ENCODE measurements around the gene TRPM2. TPM values are rescaled to one million over a fixed set of nuclear protein-coding genes. Genes with fewer than 3 reads are reported as not detected.

TRPM2 gene
- polyA plus RNA-seq, 4 donors = 0.89 to 2.7 (median 2.3) TPM

DNA sequence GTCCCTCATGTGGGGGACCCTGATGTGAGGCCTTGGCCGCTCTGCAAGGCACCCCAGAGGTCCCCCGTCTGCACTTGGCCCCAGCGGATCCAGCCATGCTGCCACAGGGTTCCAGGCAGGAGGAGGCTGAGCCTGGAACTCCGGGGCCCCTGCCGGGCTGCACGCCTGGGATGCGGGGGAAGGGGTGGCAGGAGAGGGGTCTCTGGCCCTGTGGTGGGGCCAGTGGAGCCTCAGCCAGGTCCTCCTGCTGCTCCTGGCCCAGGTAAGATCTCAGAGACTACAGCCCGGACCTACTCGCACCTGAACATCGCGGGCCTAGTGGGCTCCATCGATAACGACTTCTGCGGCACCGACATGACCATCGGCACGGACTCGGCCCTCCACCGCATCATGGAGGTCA is 40.7 kb upstream of the TRPM2 start:
- DNase-seq (no peak), FAIRE-seq (no peak)
- no peak overlapping the region for H3K4me3 ChIP-seq (ENCODE audit: low read depth in 1 of 3, low read length in 3 of 3)
- no peaks in the 10 kb centered on the region for H3K27me3 ChIP-seq (ENCODE audit: control insufficient read depth in 3 of 3, insufficient read depth in 3 of 3, low read length in 3 of 3)
- H3K27ac ChIP-seq (ENCODE audit: low read depth in 1 of 3, low read length in 2 of 3) = no peak overlapping the region
- H3K9me3 ChIP-seq (ENCODE audit: control insufficient read depth in 2 of 2, insufficient read depth in 1 of 2, low read depth in 1 of 2, low read length in 1 of 2) = no peaks in the 10 kb centered on the region
- WGBS, 3 donors = 96 to 98% (median 97%) methylated on average over 17 to 19 of the region's 19 CpGs
- H3K4me1 ChIP-seq (ENCODE audit: control insufficient read depth in 3 of 3, insufficient read depth in 2 of 3, low read depth in 1 of 3, low read length in 2 of 3) = no peaks in the 10 kb centered on the region
- H3K36me3 ChIP-seq (ENCODE audit: control insufficient read depth in 3 of 3, insufficient read depth in 2 of 3, low read depth in 1 of 3, low read length in 3 of 3) = peaks cover 20 to 99% (median 28%) of the 10 kb centered on the region in 3 donors

DNA sequence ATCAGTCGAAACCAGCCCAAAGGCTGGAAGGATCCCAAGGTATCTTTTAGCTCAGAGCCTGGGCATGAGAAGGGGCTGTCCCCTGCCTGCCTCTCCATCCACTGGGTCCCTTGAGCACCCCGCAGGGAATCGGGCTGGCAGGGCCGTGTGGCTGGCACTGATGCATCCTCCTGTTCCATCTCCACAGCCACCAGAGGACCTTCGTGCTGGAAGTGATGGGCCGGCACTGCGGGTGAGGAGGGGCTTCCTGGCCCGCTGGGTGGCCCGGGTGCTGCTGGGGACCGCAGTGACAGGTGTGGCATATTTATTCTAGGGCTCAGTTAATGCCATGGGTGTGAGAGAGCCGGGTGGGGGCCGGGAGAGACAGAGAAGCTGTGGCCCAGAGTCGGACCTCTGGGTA is 40.0 kb upstream of the TRPM2 start:
- WGBS, 3 donors = 88 to 94% (median 93%) methylated on average over 12 to 13 of the region's 13 CpGs

DNA sequence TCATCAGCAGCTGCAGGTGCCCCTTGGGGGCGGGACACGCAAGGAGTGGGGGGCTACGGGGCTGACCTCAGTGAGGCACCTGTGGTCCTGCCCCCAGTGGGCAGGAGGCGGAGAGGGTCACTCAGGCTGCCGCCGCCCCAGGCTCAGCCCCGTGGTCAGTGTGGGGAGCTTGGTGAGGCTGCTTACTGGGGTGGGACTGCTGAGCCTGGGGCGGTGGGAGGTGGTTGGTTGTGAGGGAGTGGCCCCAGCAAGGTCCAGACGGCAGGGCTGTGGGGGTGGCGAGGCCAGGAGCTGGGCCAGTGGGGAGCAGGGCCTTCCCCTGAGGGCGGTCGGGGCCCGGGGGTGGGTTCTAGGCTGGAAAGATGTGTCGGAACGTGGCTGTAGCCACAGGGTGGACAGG is 39.3 kb upstream of the TRPM2 start:
- H3K27ac ChIP-seq (ENCODE audit: low read depth in 1 of 3, low read length in 2 of 3) = no peak overlapping the region
- no peaks in the 10 kb centered on the region for H3K4me1 ChIP-seq (ENCODE audit: control insufficient read depth in 3 of 3, insufficient read depth in 2 of 3, low read depth in 1 of 3, low read length in 2 of 3)
- H3K9me3 ChIP-seq (ENCODE audit: control insufficient read depth in 2 of 2, insufficient read depth in 1 of 2, low read depth in 1 of 2, low read length in 1 of 2) = no peaks in the 10 kb centered on the region
- DNase-seq (no peak), FAIRE-seq (no peak)
- peaks cover 20 to 100% (median 36%) of the 10 kb centered on the region in 3 donors for H3K36me3 ChIP-seq (ENCODE audit: control insufficient read depth in 3 of 3, insufficient read depth in 2 of 3, low read depth in 1 of 3, low read length in 3 of 3)
- WGBS, 3 donors = 89 to 97% (median 91%) methylated on average over 14 to 15 of the region's 15 CpGs
- H3K4me3 ChIP-seq (ENCODE audit: low read depth in 1 of 3, low read length in 3 of 3) = no peak overlapping the region
- no peaks in the 10 kb centered on the region for H3K27me3 ChIP-seq (ENCODE audit: control insufficient read depth in 3 of 3, insufficient read depth in 3 of 3, low read length in 3 of 3)

More for the DNA sequence above, 40.0 kb upstream of the TRPM2 start:
- Histone ChIP-seq H3K9me3 (ENCODE audit: control insufficient read depth in 2 of 2, insufficient read depth in 1 of 2, low read depth in 1 of 2, low read length in 1 of 2) (no peaks in the 10 kb centered on the region), H3K4me1 (ENCODE audit: control insufficient read depth in 3 of 3, insufficient read depth in 2 of 3, low read depth in 1 of 3, low read length in 2 of 3) (no peaks in the 10 kb centered on the region), H3K36me3 (ENCODE audit: control insufficient read depth in 3 of 3, insufficient read depth in 2 of 3, low read depth in 1 of 3, low read length in 3 of 3) (peaks cover 20 to 99% (median 32%) of the 10 kb centered on the region in 3 donors), H3K4me3 (ENCODE audit: low read depth in 1 of 3, low read length in 3 of 3) (no peak overlapping the region), H3K27me3 (ENCODE audit: control insufficient read depth in 3 of 3, insufficient read depth in 3 of 3, low read length in 3 of 3) (no peaks in the 10 kb centered on the region), H3K27ac (ENCODE audit: low read depth in 1 of 3, low read length in 2 of 3) (no peak overlapping the region)
- FAIRE-seq (no peak), DNase-seq (no peak)

DNA sequence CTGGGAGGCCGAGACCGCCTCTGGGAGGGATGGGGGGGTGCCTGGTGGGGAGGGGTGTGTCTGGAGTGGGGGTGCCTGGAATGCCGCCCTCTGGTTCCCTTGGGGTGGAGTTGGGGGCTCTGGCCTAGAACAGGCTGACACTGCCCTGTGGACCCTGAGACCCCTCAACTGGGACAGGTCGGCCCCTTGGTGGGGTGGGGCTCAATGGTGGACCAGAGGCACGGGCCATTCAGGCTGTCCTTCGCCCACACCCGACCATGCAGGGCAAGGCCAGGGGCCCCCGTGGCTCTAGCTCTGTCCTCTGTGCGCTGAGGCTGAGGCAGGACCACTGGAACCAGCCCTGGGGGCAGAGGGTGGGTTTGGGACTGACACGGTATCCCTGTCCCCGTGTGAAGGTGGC is 38.9 kb upstream of the TRPM2 start:
- FAIRE-seq (no peak), DNase-seq (no peak)
- Histone ChIP-seq H3K9me3 (ENCODE audit: control insufficient read depth in 2 of 2, insufficient read depth in 1 of 2, low read depth in 1 of 2, low read length in 1 of 2) (no peaks in the 10 kb centered on the region), H3K27ac (ENCODE audit: low read depth in 1 of 3, low read length in 2 of 3) (no peak overlapping the region), H3K4me1 (ENCODE audit: control insufficient read depth in 3 of 3, insufficient read depth in 2 of 3, low read depth in 1 of 3, low read length in 2 of 3) (no peaks in the 10 kb centered on the region), H3K4me3 (ENCODE audit: low read depth in 1 of 3, low read length in 3 of 3) (no peak overlapping the region), H3K36me3 (ENCODE audit: control insufficient read depth in 3 of 3, insufficient read depth in 2 of 3, low read depth in 1 of 3, low read length in 3 of 3) (peaks cover 20 to 100% (median 39%) of the 10 kb centered on the region in 3 donors), H3K27me3 (ENCODE audit: control insufficient read depth in 3 of 3, insufficient read depth in 3 of 3, low read length in 3 of 3) (no peaks in the 10 kb centered on the region)
- 89 to 93% (median 92%) methylated on average over 9 to 11 of the region's 11 CpGs for WGBS, 3 donors

DNA sequence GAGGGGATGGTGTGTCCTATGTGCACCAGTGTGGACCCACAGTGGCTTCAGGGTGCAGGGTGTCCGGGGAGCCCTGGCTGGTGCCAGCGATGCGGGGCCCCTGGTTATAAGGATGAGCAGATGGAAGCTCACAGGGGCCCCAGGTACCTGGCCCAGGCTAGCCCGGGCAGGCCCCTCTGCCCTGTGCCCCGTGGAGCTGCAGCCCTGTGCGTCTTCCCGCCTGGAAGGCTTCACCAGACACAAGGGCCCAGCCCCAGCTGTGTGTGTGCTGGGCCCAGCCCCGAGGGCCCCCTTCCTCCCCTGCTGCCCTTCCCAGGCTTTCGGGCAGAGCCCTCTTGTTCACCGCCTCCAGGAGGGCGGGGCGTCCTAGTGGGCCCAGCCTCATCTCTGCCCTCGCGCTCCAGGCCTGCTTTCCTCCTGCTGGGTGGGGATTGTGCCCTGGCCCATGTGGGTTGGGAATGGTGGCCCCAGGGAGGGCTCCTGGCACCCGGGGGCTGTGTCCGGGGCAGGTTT is 37.7 kb upstream of the TRPM2 start:
- no peaks in the 10 kb centered on the region for H3K9me3 ChIP-seq (ENCODE audit: control insufficient read depth in 2 of 2, insufficient read depth in 1 of 2, low read depth in 1 of 2, low read length in 1 of 2)
- no peak for FAIRE-seq
- 85 to 93% (median 89%) methylated on average over 14 to 16 of the region's 16 CpGs for WGBS, 3 donors
- H3K4me3 ChIP-seq (ENCODE audit: low read depth in 1 of 3, low read length in 3 of 3) = no peak overlapping the region
- H3K36me3 ChIP-seq (ENCODE audit: control insufficient read depth in 3 of 3, insufficient read depth in 2 of 3, low read depth in 1 of 3, low read length in 3 of 3) = peaks cover 24 to 99% (median 42%) of the 10 kb centered on the region in 3 donors
- no peaks in the 10 kb centered on the region for H3K27me3 ChIP-seq (ENCODE audit: control insufficient read depth in 3 of 3, insufficient read depth in 3 of 3, low read length in 3 of 3)
- DNase-seq = no peak
- no peaks in the 10 kb centered on the region for H3K4me1 ChIP-seq (ENCODE audit: control insufficient read depth in 3 of 3, insufficient read depth in 2 of 3, low read depth in 1 of 3, low read length in 2 of 3)
- H3K27ac ChIP-seq (ENCODE audit: low read depth in 1 of 3, low read length in 2 of 3) = no peak overlapping the region

DNA sequence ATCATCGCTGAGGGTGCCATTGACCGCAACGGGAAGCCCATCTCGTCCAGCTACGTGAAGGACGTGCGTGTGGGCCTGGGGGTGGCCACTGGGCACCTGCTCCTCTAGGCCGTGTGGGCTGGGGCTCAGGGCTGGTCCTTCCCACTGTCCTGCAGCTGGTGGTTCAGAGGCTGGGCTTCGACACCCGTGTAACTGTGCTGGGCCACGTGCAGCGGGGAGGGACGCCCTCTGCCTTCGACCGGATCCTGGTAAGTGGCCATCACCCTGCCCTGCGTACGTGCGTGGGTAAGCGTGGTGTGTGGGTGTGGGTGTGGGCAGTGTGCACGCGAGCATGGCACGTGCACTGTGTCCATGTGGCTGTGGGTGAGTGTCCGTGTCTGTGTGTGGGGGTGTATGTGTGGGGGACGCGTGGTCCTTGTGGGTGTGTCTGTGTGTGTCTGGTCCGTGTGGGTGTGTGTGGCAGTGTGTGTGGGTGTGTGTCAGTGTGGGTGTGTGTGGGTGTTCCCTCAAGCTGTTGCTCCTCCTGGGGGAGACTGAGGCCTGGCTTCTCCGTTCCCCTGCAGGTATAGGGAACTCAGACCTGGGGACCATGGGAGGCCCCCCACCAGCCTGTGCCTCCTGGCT is 37.0 kb upstream of the TRPM2 start:
- Histone ChIP-seq H3K4me1 (ENCODE audit: control insufficient read depth in 3 of 3, insufficient read depth in 2 of 3, low read depth in 1 of 3, low read length in 2 of 3) (no peaks in the 10 kb centered on the region), H3K9me3 (ENCODE audit: control insufficient read depth in 2 of 2, insufficient read depth in 1 of 2, low read depth in 1 of 2, low read length in 1 of 2) (no peaks in the 10 kb centered on the region), H3K36me3 (ENCODE audit: control insufficient read depth in 3 of 3, insufficient read depth in 2 of 3, low read depth in 1 of 3, low read length in 3 of 3) (peaks cover 26 to 98% (median 37%) of the 10 kb centered on the region in 3 donors), H3K27me3 (ENCODE audit: control insufficient read depth in 3 of 3, insufficient read depth in 3 of 3, low read length in 3 of 3) (no peaks in the 10 kb centered on the region), H3K27ac (ENCODE audit: low read depth in 1 of 3, low read length in 2 of 3) (no peak overlapping the region), H3K4me3 (ENCODE audit: low read depth in 1 of 3, low read length in 3 of 3) (no peak overlapping the region)
- no peak for DNase-seq
- WGBS, 3 donors = 90 to 94% (median 92%) methylated on average over 26 to 27 of the region's 27 CpGs
- FAIRE-seq = no peak

- Histone ChIP-seq H3K36me3 (ENCODE audit: control insufficient read depth in 3 of 3, insufficient read depth in 2 of 3, low read depth in 1 of 3, low read length in 3 of 3) (peaks cover 24 to 98% (median 38%) of the 10 kb centered on the region in 3 donors), H3K4me3 (ENCODE audit: low read depth in 1 of 3, low read length in 3 of 3) (no peak overlapping the region), H3K9me3 (ENCODE audit: control insufficient read depth in 2 of 2, insufficient read depth in 1 of 2, low read depth in 1 of 2, low read length in 1 of 2) (no peaks in the 10 kb centered on the region), H3K27ac (ENCODE audit: low read depth in 1 of 3, low read length in 2 of 3) (no peak overlapping the region), H3K4me1 (ENCODE audit: control insufficient read depth in 3 of 3, insufficient read depth in 2 of 3, low read depth in 1 of 3, low read length in 2 of 3) (no peaks in the 10 kb centered on the region), H3K27me3 (ENCODE audit: control insufficient read depth in 3 of 3, insufficient read depth in 3 of 3, low read length in 3 of 3) (no peaks in the 10 kb centered on the region)
- DNase-seq (no peak), FAIRE-seq (no peak)
- 91 to 93% (median 92%) methylated on average over 18 to 19 of the region's 19 CpGs for WGBS, 3 donors
Measured at GRCh38 chr21:44317241-44317782, 36.1 kb upstream of the TRPM2 start.

GRCh38 chr21:44317871-44318270 is 35.5 kb upstream of the TRPM2 start:
- WGBS, 3 donors = 95 to 98% (median 96%) methylated on average over 21 to 22 of the region's 22 CpGs
- H3K27ac ChIP-seq (ENCODE audit: low read depth in 1 of 3, low read length in 2 of 3) = no peak overlapping the region
- no peak overlapping the region for H3K4me3 ChIP-seq (ENCODE audit: low read depth in 1 of 3, low read length in 3 of 3)
- peaks cover 23 to 98% (median 41%) of the 10 kb centered on the region in 3 donors for H3K36me3 ChIP-seq (ENCODE audit: control insufficient read depth in 3 of 3, insufficient read depth in 2 of 3, low read depth in 1 of 3, low read length in 3 of 3)
- FAIRE-seq (no peak), DNase-seq (no peak)
- H3K9me3 ChIP-seq (ENCODE audit: control insufficient read depth in 2 of 2, insufficient read depth in 1 of 2, low read depth in 1 of 2, low read length in 1 of 2) = no peaks in the 10 kb centered on the region
- H3K4me1 ChIP-seq (ENCODE audit: control insufficient read depth in 3 of 3, insufficient read depth in 2 of 3, low read depth in 1 of 3, low read length in 2 of 3) = no peaks in the 10 kb centered on the region
- H3K27me3 ChIP-seq (ENCODE audit: control insufficient read depth in 3 of 3, insufficient read depth in 3 of 3, low read length in 3 of 3) = no peaks in the 10 kb centered on the region
